SK-N-SH (cell line): Measurements from ENCODE around the gene LRRC25.

Source experiments
- ELF1 ChIP-seq: IDR thresholded peaks from 2 replicates; pipeline ENCODE4 v1.4.0; 2012
- EP300 ChIP-seq, 2 experiments: IDR thresholded peaks; 2 replicates each; pipeline versions ENCODE4 v1.4.0 to v1.6.1; 2012; ENCODE audit warnings: borderline replicate concordance in 1 of 2, low read depth in 1 of 2, low read length in 1 of 2
- RAD21 ChIP-seq: IDR thresholded peaks from 2 replicates; pipeline ENCODE4 v1.6.1; 2012; ENCODE audit warnings: mild to moderate bottlenecking, low read length
- RFX5 ChIP-seq: IDR thresholded peaks from 2 replicates; pipeline ENCODE4 v1.6.1; 2012; ENCODE audit warnings: mild to moderate bottlenecking, improper control_type of control experiment, low read length
- TF ChIP-seq, protein P1 (sequence below): fragments of 200-600 bp; sonication (generic); IDR thresholded peaks from 2 replicates; pipeline ENCODE4 v1.6.1; 2017; ENCODE audit warnings: antibody characterized with exemption, mild to moderate bottlenecking, moderate library complexity

DNA sequence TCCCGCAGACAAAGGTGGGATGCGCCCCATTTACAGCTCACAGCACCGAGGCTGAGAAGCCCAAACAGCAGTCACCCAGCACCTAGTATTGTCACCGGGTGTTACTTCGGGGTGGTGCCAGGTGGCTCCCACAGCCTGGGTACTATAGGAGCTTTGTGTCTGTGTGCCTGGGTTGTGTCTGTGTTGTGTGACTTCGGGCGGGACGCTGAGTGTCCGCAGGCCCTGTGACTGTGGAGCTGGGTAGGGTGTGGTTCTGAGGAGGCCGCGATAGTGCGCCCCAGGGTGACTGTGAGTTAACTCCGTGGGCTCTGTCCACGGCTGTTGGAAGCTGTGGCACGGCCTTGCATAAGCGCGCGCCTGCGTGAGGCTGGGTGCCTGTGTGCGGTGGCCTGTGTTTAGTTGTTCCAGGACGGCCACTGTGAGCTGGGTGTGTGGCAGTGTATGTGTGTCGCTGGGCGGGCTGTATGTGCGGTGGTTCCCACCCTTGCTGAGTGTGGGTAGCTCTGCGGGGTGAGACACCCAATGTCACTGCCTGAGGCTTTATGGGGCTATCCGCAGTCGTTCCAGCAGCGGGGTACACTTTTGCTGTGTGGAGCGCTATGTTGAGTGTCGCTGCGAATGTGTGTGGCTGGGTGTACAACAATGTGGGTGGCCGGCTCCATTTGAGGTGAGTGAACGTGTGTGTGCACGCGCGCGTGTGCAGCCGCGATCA, 21.2 kb upstream of the LRRC25 start:
- TF ChIP-seq, protein P1, sequence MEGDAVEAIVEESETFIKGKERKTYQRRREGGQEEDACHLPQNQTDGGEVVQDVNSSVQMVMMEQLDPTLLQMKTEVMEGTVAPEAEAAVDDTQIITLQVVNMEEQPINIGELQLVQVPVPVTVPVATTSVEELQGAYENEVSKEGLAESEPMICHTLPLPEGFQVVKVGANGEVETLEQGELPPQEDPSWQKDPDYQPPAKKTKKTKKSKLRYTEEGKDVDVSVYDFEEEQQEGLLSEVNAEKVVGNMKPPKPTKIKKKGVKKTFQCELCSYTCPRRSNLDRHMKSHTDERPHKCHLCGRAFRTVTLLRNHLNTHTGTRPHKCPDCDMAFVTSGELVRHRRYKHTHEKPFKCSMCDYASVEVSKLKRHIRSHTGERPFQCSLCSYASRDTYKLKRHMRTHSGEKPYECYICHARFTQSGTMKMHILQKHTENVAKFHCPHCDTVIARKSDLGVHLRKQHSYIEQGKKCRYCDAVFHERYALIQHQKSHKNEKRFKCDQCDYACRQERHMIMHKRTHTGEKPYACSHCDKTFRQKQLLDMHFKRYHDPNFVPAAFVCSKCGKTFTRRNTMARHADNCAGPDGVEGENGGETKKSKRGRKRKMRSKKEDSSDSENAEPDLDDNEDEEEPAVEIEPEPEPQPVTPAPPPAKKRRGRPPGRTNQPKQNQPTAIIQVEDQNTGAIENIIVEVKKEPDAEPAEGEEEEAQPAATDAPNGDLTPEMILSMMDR = no peak
- TF ChIP-seq RFX5 (no peak), EP300 (IDR thresholded peaks at IDR 0.05; ENCODE audit: borderline replicate concordance in 1 of 2, low read depth in 1 of 2, low read length in 1 of 2) (no peak), ELF1 (no peak), RAD21 (no peak)
